ENCODE measurements around the gene LASP1NB.

DNA sequence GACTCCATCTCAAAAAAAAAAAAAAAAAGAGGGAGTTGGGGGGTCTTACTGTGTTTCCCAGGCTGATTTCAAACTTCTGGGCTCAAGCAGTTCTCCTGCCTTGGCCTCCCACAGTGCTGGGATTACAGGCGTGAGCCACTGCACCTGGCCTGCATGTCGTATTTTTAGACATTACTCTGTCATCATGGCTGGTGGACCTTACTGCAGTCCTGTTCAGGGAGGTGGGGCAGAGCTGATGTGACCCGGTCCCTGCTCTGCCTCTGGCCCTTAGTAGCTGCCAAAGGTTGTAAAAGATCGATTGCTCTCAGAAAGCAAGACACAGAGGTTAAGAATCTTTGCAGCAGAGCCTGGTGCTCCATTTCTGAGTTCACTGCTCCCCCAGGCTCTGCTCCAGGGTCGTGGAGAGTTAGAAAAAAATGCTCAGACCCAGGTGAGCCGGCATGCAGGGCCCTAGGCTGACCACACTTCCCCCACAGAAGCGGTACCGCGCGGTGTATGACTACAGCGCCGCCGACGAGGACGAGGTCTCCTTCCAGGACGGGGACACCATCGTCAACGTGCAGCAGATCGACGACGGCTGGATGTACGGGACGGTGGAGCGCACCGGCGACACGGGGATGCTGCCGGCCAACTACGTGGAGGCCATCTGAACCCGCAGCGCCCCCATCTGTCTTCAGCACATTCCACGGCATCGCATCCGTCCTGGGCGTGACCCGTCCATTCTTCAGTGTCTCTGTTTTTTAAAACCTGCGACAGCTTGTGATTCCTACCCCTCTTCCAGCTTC lies 7.1 kb upstream of the LASP1NB start:
- TF ChIP-seq, protein P1, sequence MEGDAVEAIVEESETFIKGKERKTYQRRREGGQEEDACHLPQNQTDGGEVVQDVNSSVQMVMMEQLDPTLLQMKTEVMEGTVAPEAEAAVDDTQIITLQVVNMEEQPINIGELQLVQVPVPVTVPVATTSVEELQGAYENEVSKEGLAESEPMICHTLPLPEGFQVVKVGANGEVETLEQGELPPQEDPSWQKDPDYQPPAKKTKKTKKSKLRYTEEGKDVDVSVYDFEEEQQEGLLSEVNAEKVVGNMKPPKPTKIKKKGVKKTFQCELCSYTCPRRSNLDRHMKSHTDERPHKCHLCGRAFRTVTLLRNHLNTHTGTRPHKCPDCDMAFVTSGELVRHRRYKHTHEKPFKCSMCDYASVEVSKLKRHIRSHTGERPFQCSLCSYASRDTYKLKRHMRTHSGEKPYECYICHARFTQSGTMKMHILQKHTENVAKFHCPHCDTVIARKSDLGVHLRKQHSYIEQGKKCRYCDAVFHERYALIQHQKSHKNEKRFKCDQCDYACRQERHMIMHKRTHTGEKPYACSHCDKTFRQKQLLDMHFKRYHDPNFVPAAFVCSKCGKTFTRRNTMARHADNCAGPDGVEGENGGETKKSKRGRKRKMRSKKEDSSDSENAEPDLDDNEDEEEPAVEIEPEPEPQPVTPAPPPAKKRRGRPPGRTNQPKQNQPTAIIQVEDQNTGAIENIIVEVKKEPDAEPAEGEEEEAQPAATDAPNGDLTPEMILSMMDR (IDR thresholded peaks at IDR 0.05), result no peak
- no peak for TF ChIP-seq POLR2A (IDR thresholded peaks at IDR 0.05)

Data from heart left ventricle (tissue), 13 donors.